CD4-positive, alpha-beta T cell treated with Interleukin-6 for 4 hours (primary cell): ENCODE measurements around the gene ANO1.

ENCODE experiments used
- DNase-seq: peaks from one replicate; pipeline ENCODE4 v3.0.0-alpha.2; 2020; ENCODE audit warnings: mixed read lengths

Gene ANO1

DNA sequence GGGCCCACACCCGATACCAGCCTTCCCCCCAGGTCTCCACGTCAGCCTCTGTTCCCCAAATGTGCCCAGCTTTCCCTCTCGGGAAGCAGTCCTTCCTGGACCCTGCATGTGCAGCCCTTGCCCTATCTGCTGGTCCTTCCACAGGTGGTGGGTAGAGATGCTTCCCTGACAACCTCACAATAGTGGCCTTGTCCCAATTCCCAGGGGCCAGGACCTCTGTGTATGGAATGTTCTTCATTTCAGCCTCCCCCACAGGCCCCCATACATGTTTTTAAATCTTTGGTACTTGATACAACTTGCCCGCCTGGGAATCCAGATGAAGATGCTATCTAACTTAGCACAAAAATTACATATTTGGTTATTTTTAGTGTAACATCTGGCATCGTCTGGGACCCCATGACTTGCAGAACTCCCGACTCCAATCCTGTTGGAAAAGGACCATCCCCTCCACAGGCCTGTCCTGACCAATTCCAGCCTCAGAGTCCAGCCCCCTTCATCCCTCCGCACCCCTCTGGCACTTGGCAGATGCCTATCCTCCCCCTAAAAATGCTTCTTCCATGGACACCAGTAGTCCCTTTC, 39.5 kb downstream of the ANO1 start:
- DNase-seq, result no peak

DNA sequence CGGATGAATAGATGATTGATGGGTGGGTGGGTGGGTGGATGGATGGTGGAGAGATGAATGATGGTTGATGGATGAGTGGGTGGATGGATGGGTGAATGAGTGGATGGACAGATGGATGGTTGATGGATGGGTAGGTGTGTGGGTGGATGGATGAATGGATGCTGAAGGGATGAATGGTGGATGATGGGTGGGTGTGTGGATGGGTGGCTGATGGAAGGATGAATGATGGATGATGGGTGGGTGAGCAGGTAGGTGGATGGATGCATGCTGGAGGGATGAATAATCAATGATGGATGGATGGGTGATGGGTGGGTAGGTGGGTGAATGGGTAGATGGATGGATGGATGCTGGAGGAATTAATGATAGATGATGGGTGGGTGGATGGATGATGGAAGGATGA, 40.5 kb downstream of the ANO1 start:
- no peak for DNase-seq

DNA sequence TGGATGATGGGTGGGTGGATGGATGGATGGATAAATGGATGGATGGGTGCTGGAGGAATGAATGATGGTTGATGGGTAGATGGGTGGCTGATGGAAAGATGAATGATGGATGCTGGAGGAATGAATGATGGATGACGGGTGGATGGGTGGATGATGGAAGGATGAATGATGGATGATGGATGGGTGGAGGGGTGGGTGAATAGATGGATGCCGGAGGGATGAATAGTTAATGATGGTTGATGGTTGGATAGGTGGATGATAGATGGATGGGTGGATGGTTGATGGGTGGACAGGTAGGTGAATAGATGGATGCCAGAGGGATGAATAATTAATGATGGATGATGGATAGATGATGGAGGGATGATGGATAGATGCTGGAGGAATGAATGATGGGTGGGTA, 41.4 kb downstream of the ANO1 start:
- DNase-seq, result no peak

DNA sequence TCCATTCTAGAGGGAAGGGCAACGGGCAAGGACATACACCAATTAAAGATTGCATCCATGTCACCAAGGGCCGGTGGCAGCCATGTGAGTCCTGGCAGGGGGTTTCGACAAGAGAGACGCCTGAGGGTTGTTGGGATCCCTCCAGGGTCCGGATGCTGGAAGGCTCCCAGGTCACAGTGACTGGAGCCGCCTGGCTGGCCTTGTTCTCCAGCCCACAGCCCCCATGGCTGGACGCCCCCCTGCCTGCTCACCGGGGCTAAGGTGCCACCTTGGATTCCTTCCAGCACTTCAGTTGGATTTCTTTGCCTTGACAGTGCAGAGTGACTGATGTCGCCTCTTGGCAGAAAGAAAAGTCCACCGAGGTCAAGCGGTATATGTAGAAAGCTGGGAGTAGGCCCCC, 42.6 kb downstream of the ANO1 start:
- no peak for DNase-seq

DNA sequence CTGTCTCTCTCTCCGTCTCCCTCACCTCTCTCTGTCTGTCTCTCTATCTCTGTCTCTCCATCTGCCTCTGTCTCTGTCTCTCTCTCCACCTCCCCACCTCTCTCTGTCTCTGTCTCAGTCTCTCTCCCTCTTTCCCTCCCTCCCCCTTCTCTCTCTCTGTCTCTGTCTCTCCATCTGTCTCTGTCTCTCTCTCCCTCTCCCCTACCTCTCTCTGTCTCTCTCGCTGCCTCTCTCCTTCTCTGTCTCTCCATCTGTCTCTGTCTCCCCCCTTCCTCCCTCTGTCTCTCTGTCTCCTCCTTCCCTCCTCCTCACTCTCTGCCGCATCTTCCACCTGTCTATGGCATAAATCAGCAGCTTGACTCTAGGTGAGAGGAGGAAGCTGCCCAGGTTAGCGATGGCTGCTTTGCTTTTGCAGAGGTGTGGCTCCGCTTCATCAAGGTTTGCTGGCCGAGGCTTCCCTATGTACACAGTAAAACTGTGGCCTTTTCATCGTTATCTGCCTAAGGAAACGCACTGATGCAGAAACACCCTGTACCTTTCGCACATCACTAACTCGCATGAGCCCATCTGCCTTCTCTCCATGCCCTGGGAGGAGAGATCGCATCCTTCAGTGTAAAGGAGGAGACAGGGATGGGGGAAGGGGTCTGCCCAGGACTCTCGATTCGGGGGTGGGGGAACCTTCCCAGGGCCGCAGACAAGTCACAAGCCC, 44.5 kb downstream of the ANO1 start:
- DNase-seq, result no peak

DNA sequence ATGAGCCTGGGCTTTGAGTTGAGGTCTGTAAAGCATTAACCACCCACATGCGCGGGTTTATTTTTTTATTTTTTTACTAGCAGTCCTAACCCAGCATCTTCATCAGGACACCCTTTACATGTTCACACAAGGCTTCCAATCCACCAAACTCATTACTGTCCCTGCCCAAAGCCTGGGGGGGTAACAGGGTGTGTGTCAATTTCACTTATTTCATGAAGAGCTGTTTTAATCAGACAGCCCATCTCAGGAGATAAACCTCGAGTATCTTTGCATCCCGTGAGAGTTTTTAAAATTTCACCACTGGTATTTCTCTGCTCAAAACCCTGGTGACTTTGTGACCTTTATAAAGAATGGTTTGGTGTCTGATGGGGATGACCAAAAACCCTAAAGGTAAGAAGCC, 45.6 kb downstream of the ANO1 start:
- no peak for DNase-seq

DNA sequence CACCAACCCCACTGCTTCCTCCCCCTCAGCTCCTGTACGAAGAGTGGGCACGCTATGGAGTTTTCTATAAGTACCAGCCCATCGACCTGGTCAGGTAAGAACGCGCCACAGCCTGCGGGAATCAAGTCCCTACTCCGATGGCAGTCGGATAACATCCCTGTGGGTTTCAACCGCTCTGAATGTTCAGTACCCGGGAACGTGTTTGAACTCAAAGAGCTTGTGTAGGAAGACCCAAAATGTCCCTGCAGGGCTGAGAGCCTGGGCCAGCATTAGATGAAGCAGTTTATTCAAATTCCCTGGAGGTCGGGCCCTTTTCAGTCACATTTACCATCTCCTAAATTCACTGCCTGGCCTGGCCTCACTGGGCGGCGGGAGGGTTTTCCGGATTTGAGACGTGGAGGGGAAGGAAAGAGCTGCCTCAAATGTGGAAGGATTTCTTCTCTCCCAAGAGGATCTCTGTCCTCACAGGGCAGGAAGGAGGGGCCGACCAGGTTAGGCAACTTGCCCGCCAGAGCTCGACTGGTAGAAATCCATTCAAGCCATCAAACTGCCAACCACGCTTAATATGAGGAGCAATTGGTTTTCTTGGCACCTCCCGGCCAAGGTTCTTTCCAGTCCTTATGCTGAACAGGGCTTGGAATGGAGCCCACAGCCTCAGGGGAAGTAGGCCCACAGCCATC, 46.3 kb downstream of the ANO1 start:
- no peak for DNase-seq

DNA sequence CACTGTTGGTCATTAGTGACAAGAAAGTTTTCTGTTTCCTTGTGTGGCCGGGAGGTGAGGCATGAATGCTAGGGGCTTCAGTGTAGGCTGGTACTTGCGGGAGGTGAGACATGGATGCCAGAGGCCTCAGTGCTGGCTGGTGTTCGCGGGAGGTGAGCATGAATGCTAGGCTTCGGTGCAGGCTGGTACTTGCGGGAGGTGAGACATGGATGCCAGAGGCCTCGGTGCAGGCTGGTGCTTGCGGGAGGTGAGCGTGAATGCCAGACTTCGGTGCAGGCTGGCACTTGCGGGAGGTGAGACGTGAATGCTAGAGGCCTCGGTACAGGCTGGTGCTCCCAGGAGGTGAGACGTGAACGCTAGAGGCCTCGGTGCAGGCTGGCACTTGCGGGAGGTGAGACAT, 48.4 kb downstream of the ANO1 start:
- no peak for DNase-seq

DNA sequence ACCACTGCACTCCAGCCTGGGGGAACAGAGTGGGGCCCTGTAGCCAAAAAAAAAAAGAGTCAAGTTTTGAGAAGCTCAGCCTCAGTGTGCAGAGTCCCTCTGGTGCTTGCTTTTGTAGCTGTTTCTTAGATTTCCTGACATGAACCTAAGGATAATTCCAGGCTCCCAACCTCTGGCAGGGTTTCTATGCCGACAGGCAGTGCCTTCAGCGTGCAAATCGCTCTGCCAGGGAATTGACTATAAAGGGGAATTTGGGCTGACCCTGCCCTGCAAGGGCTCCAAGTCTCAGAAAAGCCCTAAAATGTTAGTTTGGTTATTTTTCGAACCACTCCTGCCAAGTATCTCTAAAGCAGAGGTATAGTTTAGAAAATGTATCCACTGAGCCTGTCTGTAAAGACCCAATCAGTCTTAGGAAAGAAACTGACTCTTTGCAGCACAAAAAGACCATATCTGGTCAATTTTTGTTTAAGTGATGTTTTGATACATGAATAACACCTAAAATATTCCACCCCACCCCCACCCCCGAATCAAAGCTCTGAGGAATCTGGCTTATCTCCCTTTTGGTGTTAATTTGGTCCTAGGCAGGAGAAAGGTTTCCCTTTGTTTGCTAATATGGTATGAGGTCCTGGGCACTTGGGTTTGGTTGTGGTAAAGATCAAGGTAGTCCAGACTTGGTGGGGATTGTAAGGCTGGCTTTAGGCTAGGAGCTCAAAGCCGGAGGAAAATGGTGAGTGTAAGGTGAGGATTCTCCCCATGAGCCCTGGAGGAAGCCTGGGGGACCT, 49.7 kb downstream of the ANO1 start:
- DNase-seq, result no peak

DNA sequence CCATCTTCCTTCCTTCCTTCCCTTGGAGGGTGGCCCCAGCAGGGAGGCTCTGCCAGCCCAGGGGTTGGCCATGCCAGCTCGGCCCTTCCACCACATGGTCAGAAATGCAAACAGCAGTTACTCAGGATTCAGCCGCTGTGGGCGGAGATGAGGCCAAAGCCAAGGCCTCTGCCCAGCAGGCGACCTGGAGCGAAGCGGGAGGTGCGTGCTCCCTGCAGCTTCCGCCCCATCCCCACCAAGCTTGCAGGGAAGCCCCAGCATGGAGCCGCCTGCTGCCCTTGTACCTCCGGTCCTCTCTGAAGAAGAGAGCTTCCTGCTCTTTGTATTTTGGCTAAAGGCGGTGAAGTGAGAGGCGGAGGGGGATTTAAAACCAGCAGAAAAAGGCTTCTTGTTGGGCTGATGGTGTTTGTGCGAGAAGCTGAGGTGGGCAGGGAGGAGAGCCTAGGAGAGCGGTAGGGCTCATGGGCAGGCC, 50.4 kb downstream of the ANO1 start:
- no peak for DNase-seq

DNA sequence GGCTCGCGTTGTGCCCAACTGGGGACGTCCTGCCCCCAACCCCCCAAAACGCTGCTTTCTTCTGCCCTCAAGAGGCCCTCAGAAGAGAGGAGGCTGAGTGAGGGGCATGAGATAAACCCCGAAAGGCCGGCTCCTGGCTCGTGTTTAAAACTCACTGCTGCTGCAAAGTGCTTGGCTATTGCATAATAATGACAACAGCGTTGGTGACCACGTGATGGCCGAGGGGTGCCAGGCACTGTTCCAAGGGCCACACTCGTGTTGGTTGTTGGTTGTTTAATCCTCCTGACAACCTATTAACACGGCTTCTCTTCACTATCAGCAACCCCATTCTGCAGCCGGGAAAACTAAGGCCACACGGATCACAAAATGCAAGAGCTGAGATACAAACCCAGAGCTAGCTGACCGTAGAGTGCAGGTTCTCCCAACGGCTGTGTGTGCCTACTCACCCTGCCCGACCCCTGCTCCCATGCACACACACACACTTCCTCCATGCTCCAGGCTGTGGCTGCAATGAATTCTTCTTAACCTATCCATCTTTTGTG, 51.0 kb downstream of the ANO1 start:
- DNase-seq, result no peak

DNA sequence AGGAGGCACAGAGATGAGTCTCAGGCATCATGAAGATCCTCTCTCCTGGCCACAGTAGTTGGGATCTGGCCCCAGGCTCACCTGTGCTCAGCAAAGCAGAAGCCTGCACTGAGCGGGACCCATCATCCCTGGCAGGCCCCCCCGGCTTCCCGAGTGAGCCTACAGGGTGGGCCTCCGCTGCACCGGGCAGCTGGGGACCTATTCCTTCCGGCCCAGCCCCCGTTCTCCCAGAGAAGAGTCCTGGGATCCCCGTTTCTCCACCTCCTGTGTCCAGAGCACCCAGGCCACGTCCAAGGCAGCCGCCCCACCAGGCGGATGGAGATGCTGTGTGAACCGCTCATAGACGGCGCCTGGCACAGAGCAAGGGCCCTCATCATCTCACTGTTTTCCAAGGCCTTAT, 52.5 kb downstream of the ANO1 start:
- no peak for DNase-seq

DNA sequence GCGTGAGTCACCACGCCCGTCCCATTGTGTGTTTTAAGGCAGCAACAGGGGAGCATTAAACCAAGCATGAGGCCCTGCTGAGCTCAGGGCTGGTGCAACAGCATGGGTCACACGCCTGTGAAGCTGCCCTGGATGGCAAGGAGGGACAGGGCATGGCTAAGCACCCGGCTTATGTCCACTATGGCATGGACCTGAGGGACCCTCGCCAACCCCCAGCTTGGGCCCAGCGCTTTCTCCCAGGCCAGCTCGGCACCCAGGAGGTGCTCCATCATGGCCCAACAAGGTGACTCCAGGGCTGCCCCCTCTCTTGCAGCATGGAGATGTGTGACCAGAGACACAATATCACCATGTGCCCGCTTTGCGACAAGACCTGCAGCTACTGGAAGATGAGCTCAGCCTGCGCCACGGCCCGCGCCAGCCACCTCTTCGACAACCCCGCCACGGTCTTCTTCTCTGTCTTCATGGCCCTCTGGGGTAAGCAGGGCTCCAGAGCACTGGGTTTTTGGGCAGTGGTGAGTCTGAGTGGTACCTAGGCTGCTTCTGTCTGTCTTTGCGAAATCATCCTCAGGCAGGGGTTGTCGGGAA, 53.6 kb downstream of the ANO1 start:
- DNase-seq, result no peak

DNA sequence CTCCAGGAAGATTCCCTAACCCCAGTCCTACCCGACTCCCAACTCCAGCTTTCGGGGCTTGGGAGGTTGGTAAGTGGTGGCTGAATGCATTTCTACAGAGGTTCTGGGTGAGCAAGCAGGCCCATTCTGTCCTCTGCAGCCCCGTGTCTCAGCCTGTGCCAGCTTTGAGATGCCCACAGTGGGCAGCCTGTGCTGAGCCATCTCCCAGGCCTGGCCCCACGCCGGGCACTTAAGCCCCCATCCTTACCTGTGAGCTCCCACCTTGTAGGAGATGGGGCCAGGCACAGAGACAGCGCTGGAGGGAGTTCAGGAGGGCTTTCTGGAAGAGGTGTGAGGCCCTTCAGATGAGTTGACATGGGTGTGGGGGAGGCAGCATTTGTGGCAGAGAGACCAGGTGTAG, 54.5 kb downstream of the ANO1 start:
- no peak for DNase-seq

DNA sequence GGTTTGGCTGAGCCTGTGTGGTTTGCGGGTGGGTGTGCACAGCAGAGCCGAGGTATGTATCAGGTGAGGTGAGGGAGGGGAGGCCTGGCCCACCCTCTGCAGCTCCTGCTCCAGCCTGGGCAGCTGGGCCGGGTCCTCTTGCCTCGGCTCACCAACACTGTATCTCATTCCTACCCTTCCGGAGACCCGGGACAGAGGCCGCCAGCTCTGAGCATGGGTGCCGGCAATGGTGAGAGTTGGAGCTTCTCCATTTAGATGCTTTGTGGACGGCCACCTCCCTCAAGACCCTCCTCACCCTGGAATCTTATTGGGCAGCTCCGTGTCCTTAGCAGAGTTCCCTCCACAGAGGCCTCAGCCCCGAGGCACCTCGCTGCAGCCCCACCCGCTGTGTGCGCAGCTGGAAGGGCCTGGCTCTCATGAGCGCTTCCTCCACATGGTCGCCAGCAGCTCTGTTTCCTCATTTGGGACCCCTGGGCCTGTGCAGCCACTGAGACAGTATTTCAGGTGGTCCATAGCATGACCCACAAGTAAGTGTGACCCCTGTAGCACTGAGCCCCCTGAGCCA, 55.7 kb downstream of the ANO1 start:
- DNase-seq, result no peak

DNA sequence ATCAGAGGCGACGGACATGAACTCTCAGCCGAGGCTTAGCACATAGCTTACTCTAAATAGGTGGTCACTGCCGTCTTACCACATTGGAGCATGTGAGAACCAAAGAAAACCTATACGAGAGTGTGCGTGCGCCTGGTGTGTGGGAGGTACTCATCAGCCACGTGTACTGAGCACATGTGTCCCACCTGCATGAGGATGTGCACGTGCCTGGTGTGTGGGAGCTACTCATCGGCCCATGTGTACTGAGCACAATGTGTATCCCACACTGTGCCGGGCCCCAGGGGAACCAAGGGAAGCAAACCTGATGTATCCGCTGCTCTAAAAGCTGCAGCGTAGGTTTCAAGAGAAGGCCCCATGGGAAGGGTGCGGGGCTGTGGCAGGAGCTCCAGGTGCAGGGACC, 56.4 kb downstream of the ANO1 start:
- no peak for DNase-seq

DNA sequence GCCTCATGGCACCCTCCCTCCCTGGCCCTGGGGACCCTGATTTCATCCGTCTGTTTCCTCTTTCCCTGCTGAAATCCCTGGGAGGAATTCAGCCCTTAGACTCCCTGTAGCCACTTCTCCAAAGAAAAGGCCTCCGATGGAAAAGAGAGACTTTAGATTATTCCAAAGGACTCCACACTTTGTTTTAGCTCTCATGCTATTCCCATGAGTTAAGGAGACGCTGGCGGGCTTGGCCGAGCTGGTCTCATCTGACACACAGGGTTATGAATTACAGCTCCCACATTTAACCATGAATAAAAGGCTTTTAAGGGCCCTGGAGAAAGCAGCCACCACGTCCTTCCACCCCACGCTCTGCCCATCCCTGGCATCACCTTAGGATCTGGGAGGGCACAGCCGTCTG, 57.0 kb downstream of the ANO1 start:
- no peak for DNase-seq

DNA sequence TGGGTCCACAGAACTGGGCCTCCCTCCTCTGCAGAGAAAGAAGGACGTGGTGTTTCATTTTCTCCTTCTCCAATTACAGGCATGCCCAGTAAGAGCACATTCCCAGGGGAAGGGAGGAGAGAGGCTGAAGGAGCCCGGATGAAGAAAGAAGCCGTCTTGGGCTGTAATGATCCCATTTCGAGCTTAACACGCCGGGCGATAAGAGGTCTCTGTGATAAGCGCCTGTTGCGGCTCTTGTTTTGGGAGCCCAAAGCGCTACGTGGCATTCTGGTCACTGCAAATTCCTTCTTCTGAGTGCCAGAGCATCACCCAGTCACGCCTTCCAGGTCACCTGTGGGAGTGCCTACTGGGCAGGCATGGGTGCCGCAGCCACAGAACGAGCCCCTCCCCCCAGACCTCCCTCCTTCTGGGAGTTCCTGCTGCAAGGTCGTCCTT, 57.5 kb downstream of the ANO1 start:
- no peak for DNase-seq

DNA sequence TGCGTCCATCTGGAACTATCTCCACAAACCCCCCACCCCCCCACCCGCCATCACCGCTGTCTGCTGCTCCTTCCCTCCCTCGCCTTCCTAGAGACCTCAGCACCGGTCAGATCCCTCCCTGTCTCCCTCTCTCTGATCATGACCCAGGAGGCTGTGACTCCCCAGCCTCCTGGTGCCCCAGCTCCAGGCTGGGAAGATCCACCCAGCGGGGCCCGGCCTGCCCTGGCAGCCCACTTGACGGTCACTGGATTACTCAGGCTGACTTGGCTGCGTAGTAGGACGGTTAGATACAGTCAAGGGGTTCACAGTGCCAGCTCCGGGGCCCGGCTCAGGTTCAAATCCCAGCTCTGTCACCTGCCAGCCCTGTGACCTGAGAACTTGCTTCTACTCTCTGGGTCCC, 59.3 kb downstream of the ANO1 start:
- DNase-seq, result no peak

DNA sequence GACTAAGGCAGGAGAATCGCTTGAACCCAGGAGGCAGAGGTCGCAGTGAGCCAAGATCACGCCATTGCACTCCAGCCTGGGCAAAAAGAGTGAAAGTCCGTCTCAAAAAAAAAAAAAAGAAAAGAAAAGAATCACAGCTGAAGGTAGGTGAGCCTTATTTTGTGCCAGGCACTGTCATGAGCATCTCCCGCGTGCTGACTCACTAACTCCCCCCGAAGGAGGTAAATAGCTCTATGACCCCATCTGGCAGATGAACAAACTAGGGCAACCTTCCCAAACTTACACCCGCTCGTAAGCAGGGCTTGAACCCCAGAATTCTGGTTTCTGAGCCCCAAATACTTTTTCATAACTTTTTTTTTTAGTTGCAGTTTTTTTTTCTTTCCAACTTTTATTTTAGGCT, 60.3 kb downstream of the ANO1 start:
- no peak for DNase-seq

DNA sequence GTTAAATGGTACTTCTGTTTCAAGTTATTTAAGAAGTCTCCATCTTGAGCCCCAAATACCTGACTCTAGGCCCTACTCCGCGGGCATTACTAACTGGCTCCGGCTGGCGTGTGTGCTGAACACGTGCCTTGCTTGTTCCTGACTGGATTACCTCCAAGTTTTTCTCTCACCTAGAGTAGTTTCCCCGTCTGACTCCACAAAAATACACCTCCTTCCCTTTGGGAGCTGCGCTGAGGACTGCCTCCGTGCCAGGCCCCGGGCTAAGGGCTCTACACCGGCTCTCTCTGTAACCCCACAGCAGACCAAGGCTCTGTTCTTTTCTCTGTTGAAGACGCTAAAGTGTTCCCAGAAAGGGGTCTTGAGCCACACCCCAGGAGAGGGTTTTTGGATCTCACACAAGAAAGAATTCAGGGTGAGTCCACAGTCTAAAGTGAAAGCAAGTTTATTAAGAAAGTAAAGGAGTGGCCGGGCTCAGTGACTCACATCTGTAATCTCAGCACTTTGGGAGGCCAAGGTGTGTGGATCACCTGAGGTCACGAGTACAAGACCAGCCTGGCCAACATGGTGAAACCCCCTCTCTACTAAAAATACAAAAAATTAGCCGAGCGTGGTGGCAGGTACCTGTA, 61.8 kb downstream of the ANO1 start:
- DNase-seq, result no peak
